Nephron progenitor cell (in vitro differentiated cells): ENCODE measurements around the gene POU2F3.

Experiments used
- DNase-seq: peaks from one replicate; pipeline ENCODE4 v3.0.0; 2021
- H3K27ac Mint-ChIP-seq: 2 replicates; pipeline ENCODE4 v1.8.0; 2021; ENCODE audit warnings: mild to moderate bottlenecking, moderate library complexity, mixed read lengths
- H3K27me3 Mint-ChIP-seq: 2 replicates; pipeline ENCODE4 v1.8.0; 2021; ENCODE audit warnings: mild to moderate bottlenecking, low read depth, mixed read lengths; ENCODE audit not compliant: poor library complexity
- H3K36me3 Mint-ChIP-seq: 2 replicates; pipeline ENCODE4 v1.8.0; 2021; ENCODE audit warnings: low read depth, mixed read lengths
- H3K4me1 Mint-ChIP-seq: 2 replicates; pipeline ENCODE4 v1.8.0; 2021; ENCODE audit warnings: mixed read lengths
- H3K4me3 Mint-ChIP-seq: 2 replicates; pipeline ENCODE4 v1.8.0; 2021; ENCODE audit warnings: mild to moderate bottlenecking, moderate library complexity, mixed read lengths
- H3K9me3 Mint-ChIP-seq: 2 replicates; pipeline ENCODE4 v1.8.0; 2021; ENCODE audit warnings: mild to moderate bottlenecking, moderate library complexity, mixed read lengths
- TF ChIP-seq, protein P1 (sequence below): fragments of 200-600 bp; sonication (generic); IDR thresholded peaks from 2 replicates; pipeline ENCODE4 v1.5.0; 2021; ENCODE audit warnings: antibody characterized with exemption

POU2F3 gene

DNA sequence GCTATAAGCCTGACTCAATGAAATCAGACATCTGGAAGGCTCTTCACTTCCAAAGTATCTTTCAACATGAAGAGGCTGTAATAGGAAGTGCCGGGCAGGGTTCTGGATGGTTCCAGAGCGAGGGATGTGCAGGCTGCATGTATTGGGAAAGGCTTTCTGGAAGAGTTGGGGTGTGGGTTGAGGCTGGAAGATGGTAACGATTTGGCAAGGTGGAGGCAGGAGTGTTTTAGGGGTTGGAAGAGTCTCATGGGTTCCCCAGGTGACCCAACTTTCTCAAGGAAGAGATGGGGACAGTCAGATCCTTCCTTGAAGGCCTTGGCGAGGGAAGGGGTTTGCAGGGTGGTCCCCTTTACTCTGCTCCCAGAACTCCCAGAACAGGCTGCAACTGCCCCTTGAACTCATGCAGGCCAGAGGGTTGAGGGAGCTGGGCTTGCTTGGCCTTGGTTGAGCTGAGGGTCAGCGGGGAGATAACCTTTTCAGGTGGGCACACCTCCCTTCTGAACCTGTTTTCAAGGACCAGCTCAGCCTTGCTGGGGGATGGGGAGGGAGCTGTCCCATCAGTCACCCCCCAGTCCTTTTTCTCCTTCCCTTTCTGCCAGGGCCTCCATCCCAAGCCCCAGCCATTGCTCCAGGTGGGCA, 9.4 kb upstream of the POU2F3 start:
- peaks cover 25% of the 10 kb centered on the region for H3K4me1 Mint-ChIP-seq
- no peak overlapping the region for H3K4me3 Mint-ChIP-seq
- TF ChIP-seq, protein P1, sequence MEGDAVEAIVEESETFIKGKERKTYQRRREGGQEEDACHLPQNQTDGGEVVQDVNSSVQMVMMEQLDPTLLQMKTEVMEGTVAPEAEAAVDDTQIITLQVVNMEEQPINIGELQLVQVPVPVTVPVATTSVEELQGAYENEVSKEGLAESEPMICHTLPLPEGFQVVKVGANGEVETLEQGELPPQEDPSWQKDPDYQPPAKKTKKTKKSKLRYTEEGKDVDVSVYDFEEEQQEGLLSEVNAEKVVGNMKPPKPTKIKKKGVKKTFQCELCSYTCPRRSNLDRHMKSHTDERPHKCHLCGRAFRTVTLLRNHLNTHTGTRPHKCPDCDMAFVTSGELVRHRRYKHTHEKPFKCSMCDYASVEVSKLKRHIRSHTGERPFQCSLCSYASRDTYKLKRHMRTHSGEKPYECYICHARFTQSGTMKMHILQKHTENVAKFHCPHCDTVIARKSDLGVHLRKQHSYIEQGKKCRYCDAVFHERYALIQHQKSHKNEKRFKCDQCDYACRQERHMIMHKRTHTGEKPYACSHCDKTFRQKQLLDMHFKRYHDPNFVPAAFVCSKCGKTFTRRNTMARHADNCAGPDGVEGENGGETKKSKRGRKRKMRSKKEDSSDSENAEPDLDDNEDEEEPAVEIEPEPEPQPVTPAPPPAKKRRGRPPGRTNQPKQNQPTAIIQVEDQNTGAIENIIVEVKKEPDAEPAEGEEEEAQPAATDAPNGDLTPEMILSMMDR, result no peak
- no peak overlapping the region for H3K27ac Mint-ChIP-seq
- no peaks in the 10 kb centered on the region for H3K36me3 Mint-ChIP-seq
- H3K9me3 Mint-ChIP-seq, result no peaks in the 10 kb centered on the region
- DNase-seq, result no peak
- peaks cover 50% of the 10 kb centered on the region for H3K27me3 Mint-ChIP-seq

DNA sequence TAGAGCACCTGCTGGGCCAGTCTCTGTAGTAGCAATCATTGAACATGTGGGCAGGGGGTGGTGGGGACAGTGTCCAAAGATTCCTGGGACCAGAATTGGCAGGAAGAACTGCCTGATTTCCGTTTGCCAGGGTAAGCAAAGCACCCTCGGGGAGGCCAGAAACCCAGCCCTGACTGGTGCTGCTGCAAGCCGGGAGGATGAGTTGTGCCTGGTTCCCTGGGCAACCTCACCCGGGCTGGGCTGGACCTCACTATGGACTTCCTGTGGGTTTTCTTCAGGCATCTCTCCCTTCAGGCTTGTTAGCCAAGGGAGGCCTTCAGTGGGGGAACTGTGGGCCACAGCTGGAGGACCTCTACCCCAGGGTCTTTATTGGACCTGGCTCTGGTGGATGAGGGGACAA, 8.0 kb upstream of the POU2F3 start:
- Mint-ChIP-seq H3K27ac (no peak overlapping the region), H3K4me1 (peaks cover 14% of the 10 kb centered on the region), H3K9me3 (no peaks in the 10 kb centered on the region), H3K36me3 (no peaks in the 10 kb centered on the region), H3K27me3 (peaks cover 57% of the 10 kb centered on the region), H3K4me3 (no peak overlapping the region)
- no peak for DNase-seq
- TF ChIP-seq, protein P1, result no peak

DNA sequence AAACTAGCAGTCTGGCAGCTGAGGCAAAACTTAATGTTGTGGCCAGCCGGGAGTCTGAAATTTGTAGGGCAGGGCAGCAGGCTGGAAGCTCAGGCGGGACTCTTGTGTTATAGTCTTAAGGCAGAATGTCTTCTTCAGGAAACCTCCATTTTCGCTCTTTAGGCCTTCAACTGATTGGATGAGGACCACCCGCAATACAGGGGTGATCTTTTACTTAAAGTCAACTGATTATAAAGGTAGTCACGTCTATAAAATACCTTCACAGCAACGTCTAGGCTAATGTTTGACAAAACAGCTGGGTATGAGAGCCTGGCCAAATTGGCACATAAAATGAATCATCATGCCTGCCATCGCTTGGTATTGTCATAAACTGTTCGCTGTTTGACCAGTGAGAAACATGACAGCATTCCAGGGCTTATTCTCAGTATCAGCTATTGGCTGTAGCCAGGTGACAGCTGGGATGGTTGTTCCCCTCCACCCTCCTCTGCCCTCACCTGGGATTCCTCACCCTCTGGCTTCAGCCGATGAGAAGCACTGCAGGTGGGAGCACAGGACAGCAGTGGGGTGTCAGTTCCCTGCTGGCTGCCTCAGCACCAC, 6.6 kb upstream of the POU2F3 start:
- H3K27me3 Mint-ChIP-seq, result peaks cover 68% of the 10 kb centered on the region
- peaks cover 3% of the 10 kb centered on the region for H3K9me3 Mint-ChIP-seq
- H3K27ac Mint-ChIP-seq, result no peak overlapping the region
- no peaks in the 10 kb centered on the region for H3K36me3 Mint-ChIP-seq
- H3K4me3 Mint-ChIP-seq, result no peak overlapping the region
- H3K4me1 Mint-ChIP-seq, result peaks cover 2% of the 10 kb centered on the region
- TF ChIP-seq, protein P1, result no peak
- DNase-seq, result no peak

DNA sequence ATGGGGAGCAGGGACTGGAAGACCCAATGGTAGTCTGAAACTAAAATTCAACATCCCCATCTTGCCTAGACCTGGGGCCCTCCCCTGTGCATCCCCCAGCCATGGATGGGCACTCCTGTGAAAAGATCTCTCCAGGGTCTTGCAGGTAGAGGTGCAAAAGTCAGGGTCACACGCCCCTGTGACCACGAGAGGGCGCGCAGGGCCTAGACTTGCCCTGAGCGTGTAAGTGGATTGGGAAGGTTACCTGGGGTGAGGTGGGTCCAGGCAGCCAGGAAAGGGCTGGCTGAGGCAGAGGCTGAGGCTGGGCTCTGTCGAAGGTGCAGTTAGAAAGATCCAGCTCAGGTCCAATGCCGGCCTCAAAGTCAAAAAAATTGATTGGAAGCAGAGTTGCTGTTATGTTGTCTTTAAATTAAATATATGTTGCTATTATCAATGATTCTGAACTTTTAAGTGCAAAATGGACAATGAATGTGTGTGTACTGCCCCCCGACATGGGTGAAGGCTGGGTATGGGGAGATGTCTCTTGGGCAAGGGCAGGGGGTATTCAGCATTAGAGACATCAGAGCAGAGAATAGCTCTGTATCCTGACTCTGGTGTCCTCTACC, 4.8 kb upstream of the POU2F3 start:
- peaks cover 82% of the 10 kb centered on the region for H3K27me3 Mint-ChIP-seq
- no peaks in the 10 kb centered on the region for H3K36me3 Mint-ChIP-seq
- H3K4me1 Mint-ChIP-seq, result no peaks in the 10 kb centered on the region
- peak; percentile 78 for DNase-seq
- peaks cover 3% of the 10 kb centered on the region for H3K9me3 Mint-ChIP-seq
- no peak overlapping the region for H3K27ac Mint-ChIP-seq
- no peak overlapping the region for H3K4me3 Mint-ChIP-seq
- TF ChIP-seq, protein P1, result peak; percentile 80

DNA sequence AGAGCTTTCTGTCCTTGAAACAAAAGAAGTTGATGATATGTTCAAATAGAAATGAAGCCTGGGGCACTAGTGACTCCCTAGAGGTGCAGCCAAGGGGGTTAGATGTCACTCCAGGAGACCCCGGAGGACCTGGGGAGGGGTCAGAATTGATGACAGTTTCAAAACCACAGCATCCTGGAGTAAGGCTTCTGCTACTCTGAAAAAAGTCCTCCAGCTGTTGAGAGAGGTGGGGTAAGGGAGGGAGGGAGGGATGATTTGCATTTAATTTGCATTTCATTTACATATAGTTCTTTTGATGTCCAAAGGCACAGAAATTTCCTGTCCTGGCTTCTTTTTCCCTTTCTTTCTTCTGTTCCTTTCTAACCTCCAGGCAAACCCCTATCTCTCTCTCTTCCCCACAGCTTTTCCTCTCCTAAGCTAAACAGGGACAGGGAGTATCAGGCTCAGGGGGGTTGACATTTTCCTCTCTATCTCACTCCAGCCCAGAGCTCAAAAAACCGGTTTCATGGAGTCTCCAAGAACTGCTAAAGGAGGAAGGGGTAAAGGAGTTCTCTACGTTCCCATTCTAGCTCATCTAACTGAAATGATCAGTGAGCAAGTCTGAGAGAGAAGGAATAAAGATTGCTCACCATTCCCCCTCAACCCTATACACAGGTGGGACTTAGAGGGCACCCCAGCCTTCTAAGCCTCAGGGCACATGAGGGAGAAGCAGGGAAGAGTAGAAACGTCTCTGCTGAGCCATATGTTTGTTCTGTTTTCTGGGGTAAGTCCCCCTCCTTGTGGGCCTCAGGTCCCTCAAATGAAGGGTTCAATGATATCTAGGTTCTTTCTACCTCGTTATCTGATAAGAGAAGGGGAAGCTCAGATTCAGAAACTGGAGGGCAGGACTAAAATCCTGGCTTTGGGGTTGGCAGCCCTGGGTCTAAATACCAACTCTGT, 3.5 kb upstream of the POU2F3 start:
- DNase-seq, result no peak
- Mint-ChIP-seq H3K27me3 (peaks cover 94% of the 10 kb centered on the region), H3K27ac (peak overlapping the region; percentile 85), H3K36me3 (no peaks in the 10 kb centered on the region), H3K4me1 (no peaks in the 10 kb centered on the region), H3K4me3 (no peak overlapping the region), H3K9me3 (peaks cover 3% of the 10 kb centered on the region)
- TF ChIP-seq, protein P1, result no peak
